ENCODE measurements around the gene KCNAB2. TPM values are rescaled to one million over a fixed set of nuclear protein-coding genes. Genes with fewer than 3 reads are reported as not detected.

The KCNAB2 gene
- polyA plus RNA-seq, 1 experiment = 10.3 TPM

DNA sequence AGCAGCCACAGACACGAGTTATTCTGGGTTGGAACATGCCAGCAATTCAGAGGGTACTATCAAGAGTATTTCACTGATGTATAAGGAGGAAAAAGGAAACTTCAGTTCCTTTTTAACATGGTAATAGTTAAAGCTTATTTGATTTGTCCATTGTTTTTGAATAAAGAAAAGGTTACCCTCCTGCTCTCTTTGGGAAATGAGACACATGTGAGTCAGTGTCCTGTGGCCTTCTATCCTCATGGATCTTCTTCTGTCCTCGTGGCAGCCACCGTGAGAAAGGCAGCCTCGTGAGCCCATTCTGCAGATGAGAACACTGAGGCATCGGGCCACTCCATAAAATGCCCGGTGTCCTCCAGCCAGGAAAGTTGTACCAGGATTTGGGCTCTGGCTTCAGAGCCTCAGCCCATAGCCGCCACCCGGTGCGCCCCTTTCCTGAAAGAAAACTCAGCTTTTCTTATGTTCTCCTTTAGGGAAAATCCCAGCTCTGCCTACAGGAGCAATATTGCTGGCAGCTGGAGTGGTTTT lies 24.8 kb downstream of the KCNAB2 start:
- H3K27me3 ChIP-seq (ENCODE audit: control insufficient read depth, insufficient read depth, low read length) = no peaks in the 10 kb centered on the region; the same call in 1 of the 2 replicates
- no peak for TF ChIP-seq CTCF (IDR thresholded peaks at IDR 0.05; ENCODE audit: insufficient read depth, low read depth, low read length)
- H3K36me3 ChIP-seq (ENCODE audit: control insufficient read depth, insufficient read depth, low read length) = no peaks in the 10 kb centered on the region
- DNase-seq (ENCODE audit: low read depth) = no peak
- ChIA-PET CTCF (no interaction called here), POLR2A (no interaction called here)
- H3K4me3 ChIP-seq (ENCODE audit: low read depth, low read length) = no peak overlapping the region

- Histone ChIP-seq H3K27me3 (ENCODE audit: control insufficient read depth, insufficient read depth, low read length) (no peaks in the 10 kb centered on the region; the same call in 1 of the 2 replicates), H3K4me3 (ENCODE audit: low read depth, low read length) (no peak overlapping the region), H3K36me3 (ENCODE audit: control insufficient read depth, insufficient read depth, low read length) (no peaks in the 10 kb centered on the region)
- TF ChIP-seq CTCF (IDR thresholded peaks at IDR 0.05; ENCODE audit: insufficient read depth, low read depth, low read length) = no peak
- CTCF ChIA-PET = no interaction called here
- POLR2A ChIA-PET = no interaction called here
- no peak for DNase-seq (ENCODE audit: low read depth)
These were observed 25.5 kb downstream of the KCNAB2 start for GRCh38 chr1:6071219-6071618.

- no peak for DNase-seq (ENCODE audit: low read depth)
- no peaks in the 10 kb centered on the region for H3K36me3 ChIP-seq (ENCODE audit: control insufficient read depth, insufficient read depth, low read length)
- H3K4me3 ChIP-seq (ENCODE audit: low read depth, low read length) = no peak overlapping the region
- no peak for TF ChIP-seq CTCF (IDR thresholded peaks at IDR 0.05; ENCODE audit: insufficient read depth, low read depth, low read length)
- POLR2A ChIA-PET = no interaction called here
- H3K27me3 ChIP-seq (ENCODE audit: control insufficient read depth, insufficient read depth, low read length) = no peaks in the 10 kb centered on the region; the same call in 1 of the 2 replicates
- CTCF ChIA-PET = interaction anchor here (0.8 kb wide), 1 partner anchor 11 kb away, joined by 3 read pairs; no protein-coding TSS in a partner anchor
These were observed 27.2 kb downstream of the KCNAB2 start for GRCh38 chr1:6072774-6073479.

GRCh38 chr1:6073480-6074053 lies 27.9 kb downstream of the KCNAB2 start:
- ChIA-PET CTCF (interaction anchor here (0.8 to 1.9 kb wide), 3 partner anchors 10 to 171 kb away, joined by 3 to 5 read pairs (median 4); no protein-coding TSS in a partner anchor), POLR2A (no interaction called here)

More at GRCh38 chr1:6073480-6074053, 27.9 kb downstream of the KCNAB2 start:
- Histone ChIP-seq H3K4me3 (ENCODE audit: low read depth, low read length) (no peak overlapping the region), H3K27me3 (ENCODE audit: control insufficient read depth, insufficient read depth, low read length) (no peaks in the 10 kb centered on the region; the same call in 1 of the 2 replicates), H3K36me3 (ENCODE audit: control insufficient read depth, insufficient read depth, low read length) (no peaks in the 10 kb centered on the region)
- DNase-seq (ENCODE audit: low read depth) = no peak
- no peak for TF ChIP-seq CTCF (IDR thresholded peaks at IDR 0.05; ENCODE audit: insufficient read depth, low read depth, low read length)
